GM06990 (cell line): Measurements from ENCODE around the gene TTI1.

Source experiments
- DNase-seq: peaks from one replicate; pipeline ENCODE4 v3.0.0-alpha.2; 2011; ENCODE audit not compliant: insufficient read length; ENCODE audit errors: extremely low read depth
- H3K27me3 ChIP-seq: replicated peaks from 2 replicates; pipeline ENCODE4 v1.6.0; 2011; ENCODE audit warnings: low read length; ENCODE audit not compliant: control insufficient read depth, insufficient read depth
- H3K36me3 ChIP-seq: 2 replicates; pipeline ENCODE4 v1.5.1; 2011; ENCODE audit warnings: low read length; ENCODE audit not compliant: control insufficient read depth, insufficient read depth
- H3K4me3 ChIP-seq: replicated peaks from 2 replicates; pipeline ENCODE4 v1.5.1; 2011; ENCODE audit warnings: low read depth, mild to moderate bottlenecking, control low read depth, low read length
- TF ChIP-seq, protein P1 (sequence below): IDR thresholded peaks from 2 replicates; pipeline ENCODE4 v1.5.1; 2011; ENCODE audit warnings: low read length, control low read depth, mild to moderate bottlenecking, inconsistent platforms; ENCODE audit not compliant: insufficient read depth, poor library complexity, severe bottlenecking

TTI1 gene

GRCh38 chr20:38076548-38076947, 43.3 kb upstream of the TTI1 start:
- Histone ChIP-seq H3K36me3 (peaks cover 6% of the 10 kb centered on the region), H3K27me3 (no peaks in the 10 kb centered on the region), H3K4me3 (no peak overlapping the region)
- TF ChIP-seq, protein P1, sequence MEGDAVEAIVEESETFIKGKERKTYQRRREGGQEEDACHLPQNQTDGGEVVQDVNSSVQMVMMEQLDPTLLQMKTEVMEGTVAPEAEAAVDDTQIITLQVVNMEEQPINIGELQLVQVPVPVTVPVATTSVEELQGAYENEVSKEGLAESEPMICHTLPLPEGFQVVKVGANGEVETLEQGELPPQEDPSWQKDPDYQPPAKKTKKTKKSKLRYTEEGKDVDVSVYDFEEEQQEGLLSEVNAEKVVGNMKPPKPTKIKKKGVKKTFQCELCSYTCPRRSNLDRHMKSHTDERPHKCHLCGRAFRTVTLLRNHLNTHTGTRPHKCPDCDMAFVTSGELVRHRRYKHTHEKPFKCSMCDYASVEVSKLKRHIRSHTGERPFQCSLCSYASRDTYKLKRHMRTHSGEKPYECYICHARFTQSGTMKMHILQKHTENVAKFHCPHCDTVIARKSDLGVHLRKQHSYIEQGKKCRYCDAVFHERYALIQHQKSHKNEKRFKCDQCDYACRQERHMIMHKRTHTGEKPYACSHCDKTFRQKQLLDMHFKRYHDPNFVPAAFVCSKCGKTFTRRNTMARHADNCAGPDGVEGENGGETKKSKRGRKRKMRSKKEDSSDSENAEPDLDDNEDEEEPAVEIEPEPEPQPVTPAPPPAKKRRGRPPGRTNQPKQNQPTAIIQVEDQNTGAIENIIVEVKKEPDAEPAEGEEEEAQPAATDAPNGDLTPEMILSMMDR = peak; percentile 1
- DNase-seq = no peak

DNA sequence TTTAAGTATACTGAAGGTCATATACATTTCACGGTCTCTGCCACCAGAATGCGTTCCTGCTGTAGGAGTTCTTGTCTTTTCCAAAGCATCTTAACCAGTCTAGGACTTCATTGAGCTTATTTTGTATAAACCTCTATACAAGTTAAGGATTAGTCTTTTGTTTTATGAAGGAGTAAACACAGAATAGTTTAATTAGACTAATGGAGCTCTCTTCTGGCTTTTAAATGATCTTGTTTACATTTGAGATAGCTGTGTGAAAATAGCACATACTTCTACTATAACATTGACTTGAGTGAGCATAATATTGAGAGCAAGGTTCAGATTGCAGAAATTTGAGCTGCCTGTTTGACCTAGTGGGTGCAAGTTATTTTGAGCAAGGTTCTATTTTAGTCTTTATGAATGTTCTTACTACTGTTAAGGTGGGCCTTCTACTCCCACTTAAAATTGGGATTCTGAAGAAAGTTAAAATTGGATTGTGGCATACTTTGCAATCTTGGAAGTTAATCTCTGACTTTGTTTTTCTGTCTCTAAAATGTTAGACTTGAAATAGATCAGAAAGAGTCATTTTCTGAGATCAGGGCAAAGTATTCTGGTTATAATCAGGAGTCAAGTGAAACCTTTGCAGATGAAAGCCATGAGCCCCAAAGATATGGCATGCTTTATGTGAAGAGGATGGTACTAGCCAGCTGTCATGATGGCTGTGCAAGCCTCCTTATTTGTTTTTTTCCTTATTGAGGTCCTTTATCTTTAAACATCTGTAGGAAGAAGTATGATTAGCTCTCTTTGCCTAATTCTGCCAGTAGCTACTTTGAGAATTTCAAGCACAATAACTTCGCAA, 42.1 kb upstream of the TTI1 start:
- no peak for DNase-seq
- Histone ChIP-seq H3K27me3 (no peaks in the 10 kb centered on the region), H3K4me3 (no peak overlapping the region), H3K36me3 (peaks cover 8% of the 10 kb centered on the region)
- TF ChIP-seq, protein P1 = no peak

DNA sequence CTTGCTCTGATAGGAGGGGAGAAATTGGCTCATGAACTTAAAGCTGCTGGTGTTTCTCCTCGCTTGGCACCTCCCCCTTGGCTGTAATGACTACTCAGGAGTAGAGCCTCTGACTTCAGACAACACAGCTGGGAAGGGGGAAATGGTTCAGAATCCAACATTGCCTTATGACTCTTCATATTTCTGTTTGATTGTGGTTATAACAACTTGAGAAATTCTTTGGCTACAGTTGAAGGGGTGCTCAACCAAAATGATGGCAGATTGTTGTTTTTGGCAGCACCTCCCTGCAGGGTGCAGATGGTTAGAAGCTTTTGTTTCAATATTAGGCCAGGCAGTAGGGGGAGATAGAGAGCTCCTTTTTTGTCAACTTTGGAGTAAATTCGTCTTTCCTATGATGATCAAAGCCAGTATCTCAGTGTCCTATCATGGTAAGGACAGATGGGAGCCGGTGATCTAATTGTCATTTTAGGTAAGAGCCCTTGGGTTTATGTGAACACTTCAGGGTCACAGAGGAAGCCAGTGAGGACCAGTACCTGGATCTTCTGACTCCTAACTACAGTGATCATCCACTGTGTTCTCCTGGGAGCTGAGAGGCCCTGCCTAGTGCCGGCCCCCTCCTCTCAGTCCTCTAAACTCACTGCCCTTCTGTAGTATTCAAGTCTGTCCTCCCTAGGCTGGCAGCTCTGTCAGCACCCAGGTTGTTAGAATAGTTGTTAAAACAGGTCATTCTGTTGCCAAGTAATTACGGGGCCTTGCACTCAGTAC, 40.2 kb upstream of the TTI1 start:
- Histone ChIP-seq H3K27me3 (no peaks in the 10 kb centered on the region), H3K36me3 (peaks cover 13% of the 10 kb centered on the region), H3K4me3 (no peak overlapping the region)
- no peak for DNase-seq
- TF ChIP-seq, protein P1 = peak; percentile 79

- Histone ChIP-seq H3K4me3 (no peak overlapping the region), H3K27me3 (no peaks in the 10 kb centered on the region), H3K36me3 (peaks cover 15% of the 10 kb centered on the region)
- TF ChIP-seq, protein P1 = no peak
- DNase-seq = no peak
Measured at GRCh38 chr20:38072898-38073297, 39.6 kb upstream of the TTI1 start.

GRCh38 chr20:38067717-38068365, 34.6 kb upstream of the TTI1 start:
- TF ChIP-seq, protein P1 = no peak
- Histone ChIP-seq H3K4me3 (no peak overlapping the region), H3K36me3 (peaks cover 19% of the 10 kb centered on the region), H3K27me3 (no peaks in the 10 kb centered on the region)
- no peak for DNase-seq
